Medulla oblongata (tissue), 1 donor: ENCODE results near the gene NSD1.
"Not testable (repeated sequence)": the region's sequence is repeated elsewhere in the genome, so short reads cannot be mapped to it uniquely, and the experiment has no call there.

Source experiments
- DNase-seq: peaks from one replicate; pipeline ENCODE4 v3.0.0-alpha.2; 2015; ENCODE audit errors: extremely low spot score

NSD1 gene

DNA sequence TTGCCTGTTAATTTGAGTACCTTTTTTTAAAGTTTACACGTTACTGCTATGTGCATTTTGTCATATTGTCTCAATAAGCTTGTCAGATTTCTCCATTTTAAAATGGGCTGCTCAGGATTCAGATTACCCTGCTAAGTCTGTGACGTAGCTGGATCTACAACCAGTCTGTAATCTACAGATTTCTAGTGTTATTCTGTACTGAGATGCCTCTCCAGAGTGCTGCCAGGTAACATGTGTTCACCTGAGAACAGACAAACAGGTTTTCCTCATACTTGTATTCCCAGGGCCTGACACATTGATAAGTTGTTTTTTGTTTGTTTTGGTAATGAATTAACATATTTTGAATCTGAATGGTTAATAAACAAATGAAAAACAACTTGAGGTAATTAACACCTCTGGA is 154.6 kb downstream of the NSD1 start:
- no peak for DNase-seq

- no peak for DNase-seq
These were observed 157.4 kb downstream of the NSD1 start for GRCh38 chr5:177290816-177291596.

GRCh38 chr5:177291735-177292134 is 158.2 kb downstream of the NSD1 start:
- DNase-seq, result no peak

- no peak for DNase-seq
These were observed 160.4 kb downstream of the NSD1 start for GRCh38 chr5:177293819-177294581.

DNA sequence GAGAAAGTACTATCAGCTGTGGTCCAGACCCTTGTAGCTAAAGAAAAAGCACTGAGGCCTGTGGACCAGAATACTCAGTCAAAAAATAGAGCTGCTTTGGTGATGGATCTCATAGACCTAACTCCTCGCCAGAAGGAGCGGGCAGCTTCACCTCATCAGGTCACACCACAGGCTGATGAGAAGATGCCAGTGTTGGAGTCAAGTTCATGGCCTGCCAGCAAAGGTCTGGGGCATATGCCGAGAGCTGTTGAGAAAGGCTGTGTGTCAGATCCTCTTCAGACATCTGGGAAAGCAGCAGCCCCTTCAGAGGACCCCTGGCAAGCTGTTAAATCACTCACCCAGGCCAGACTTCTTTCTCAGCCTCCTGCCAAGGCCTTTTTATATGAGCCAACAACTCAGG is 161.1 kb downstream of the NSD1 start:
- no peak for DNase-seq

DNA sequence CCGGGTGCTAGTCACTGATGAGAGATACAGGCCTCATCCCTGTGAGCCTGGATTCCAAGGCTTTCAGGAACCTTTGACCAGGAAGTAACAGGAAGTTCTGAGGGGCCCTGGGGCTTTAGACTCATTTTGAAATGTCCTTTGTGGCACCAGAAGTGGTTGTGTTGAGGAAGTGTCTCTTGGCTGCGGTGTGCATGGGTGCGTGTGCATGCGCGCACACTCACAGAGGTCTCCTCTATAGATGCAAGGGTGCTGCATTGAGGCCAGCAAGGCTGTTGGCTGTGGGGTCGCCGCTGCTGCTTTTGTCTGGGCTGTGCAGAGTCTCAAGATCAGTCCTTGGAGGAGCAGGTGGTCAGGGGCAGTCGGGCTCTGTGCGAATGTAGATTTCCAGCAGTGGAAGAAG is 162.4 kb downstream of the NSD1 start:
- DNase-seq, result no peak

DNA sequence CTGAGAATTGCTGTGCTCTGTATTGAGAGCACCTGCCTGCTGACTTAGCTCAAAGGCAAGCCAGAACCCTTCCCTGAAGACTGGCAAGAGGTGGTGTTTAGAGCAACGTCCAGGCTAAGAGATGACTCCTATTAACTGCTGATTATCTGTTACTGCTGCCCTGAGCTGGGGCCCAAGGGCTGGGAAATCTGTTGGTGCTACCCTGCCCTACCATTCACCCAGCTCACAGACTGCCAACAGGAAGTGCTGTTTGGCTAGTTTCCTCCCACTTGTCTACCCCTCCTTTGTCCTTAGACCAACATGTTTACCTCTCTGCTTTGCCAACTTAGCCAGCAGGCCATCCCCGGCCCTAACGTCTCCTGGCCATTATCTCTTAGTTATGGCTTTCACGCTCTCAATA is 163.0 kb downstream of the NSD1 start:
- no peak for DNase-seq

- no peak for DNase-seq
These were observed 164.3 kb downstream of the NSD1 start for GRCh38 chr5:177297922-177298321.

DNA sequence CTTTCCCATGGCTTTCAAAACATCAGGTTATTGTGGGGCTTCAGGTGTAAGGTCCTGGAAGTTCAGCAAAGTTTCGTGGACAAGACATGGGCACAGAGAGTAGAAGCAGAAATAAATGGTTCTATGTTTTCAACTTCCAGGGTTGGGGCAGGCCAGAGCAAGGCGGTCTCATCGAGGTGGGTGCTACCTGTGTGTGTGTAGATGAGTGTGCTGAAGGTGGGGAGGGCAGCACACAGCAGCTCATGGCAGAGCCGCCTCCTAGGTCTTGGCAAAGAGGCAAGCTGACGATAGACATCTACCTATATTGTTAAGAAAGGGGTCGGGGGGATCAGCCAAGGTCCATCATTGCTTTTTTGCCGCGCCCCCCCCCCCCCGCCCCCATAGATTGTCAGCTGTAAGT is 166.1 kb downstream of the NSD1 start:
- DNase-seq, result no peak

- DNase-seq, result peak; percentile 88
These were observed 166.8 kb downstream of the NSD1 start for GRCh38 chr5:177300236-177300880.

DNA sequence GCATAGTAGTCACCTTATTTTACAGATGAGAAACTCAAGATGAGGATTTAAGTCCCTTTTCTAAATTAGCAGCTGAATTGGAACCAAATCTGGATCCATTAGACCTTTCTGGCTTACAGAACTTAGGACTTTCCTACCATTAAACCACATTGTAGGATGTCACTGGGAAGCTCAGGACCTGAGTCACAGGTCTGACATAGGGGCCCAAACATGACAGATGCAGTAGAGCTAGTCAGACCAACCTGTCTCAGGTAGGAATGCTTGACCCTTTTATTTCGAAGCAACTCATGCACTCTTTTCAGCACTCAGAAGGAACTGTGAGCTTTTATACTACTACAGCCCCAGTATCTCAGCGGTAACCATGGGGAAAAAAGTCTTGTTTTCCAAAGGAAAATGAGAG is 167.4 kb downstream of the NSD1 start:
- no peak for DNase-seq

DNA sequence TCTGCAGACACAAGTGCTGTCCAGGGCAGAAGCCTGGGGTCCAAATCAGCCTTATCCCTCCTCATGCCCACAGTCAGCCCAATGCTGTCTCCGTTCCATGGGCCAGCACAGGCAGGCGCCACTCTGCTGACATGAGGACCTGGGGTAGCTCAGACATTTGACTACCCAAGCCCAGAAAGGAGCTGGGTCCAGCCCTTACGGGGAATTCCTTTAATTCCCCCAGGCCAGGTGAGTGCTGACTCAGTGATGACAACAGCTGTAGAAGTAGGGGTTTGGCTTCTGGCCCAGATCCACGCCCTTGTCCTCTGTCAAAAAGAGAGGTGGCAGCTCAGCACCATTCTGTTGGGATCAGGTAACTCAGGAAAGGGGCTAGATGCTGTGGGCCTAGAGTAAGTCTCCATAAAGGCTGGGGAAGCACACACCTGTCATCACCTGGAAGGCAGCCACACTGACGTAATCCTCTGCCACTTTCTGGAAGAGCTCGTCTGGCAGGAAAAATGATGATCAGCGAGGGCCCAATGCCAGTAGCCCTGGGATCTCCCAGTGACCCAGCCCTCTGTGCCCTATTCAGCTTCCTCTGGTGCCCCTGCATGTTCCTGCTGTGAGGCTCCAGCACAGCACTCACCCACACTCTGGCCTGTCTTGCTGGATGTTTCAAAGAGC is 168.1 kb downstream of the NSD1 start:
- no peak for DNase-seq

GRCh38 chr5:177302354-177303110 is 169.0 kb downstream of the NSD1 start:
- DNase-seq, result no peak

DNA sequence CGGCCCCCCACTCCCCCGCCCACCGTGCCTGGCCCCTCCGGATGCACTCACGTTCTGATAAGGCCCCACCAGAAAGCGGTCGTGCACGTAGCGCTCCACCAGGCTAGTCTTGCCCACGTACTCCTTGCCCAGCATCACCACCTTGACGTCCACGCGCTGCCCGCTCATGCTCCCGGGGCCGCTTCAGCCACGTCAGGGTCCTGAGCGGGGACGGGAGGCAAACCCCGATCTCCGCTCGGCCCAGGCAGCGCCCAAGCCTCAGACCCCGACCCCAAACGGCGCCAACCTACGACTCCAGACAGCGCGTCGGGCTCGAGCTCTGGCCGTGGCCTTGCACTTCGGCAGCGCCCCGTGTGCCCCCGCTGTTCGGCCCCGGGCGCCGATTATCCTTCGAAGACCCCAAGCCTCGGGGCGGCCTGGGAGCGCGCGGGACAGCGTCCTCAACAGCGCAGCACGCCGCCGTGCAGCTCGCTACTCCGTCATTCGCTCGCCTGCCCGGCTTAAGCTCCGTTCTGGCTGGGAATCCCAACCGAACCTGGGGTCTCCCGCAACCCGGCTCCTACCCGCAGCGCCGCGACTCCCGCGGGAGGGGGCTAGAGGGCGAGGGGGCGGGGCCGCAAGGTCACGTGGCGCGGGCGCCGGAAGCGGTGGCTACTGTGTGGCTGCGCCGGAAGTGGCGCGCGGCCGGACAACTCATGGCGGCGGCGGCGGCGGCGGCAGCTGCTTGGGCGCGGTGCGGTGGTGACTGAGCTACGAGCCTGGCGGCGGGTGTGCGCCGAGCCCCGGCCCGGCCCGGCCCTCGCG is 169.8 kb downstream of the NSD1 start, which contains the start of the genes PRELID1 and RAB24:
Gene PRELID1, plus strand, starts transcription at position 679 of the 804 bp plus-strand sequence. CDS start 187 bp downstream, outside the sequence.
Gene RAB24, minus strand, starts transcription at position 599 of the 804 bp plus-strand sequence. Its CDS starts 431 bp downstream, at position 168.
- peak; percentile 85 for DNase-seq

GRCh38 chr5:177303925-177304391 is 170.4 kb downstream of the NSD1 start:
- DNase-seq, result no peak

DNA sequence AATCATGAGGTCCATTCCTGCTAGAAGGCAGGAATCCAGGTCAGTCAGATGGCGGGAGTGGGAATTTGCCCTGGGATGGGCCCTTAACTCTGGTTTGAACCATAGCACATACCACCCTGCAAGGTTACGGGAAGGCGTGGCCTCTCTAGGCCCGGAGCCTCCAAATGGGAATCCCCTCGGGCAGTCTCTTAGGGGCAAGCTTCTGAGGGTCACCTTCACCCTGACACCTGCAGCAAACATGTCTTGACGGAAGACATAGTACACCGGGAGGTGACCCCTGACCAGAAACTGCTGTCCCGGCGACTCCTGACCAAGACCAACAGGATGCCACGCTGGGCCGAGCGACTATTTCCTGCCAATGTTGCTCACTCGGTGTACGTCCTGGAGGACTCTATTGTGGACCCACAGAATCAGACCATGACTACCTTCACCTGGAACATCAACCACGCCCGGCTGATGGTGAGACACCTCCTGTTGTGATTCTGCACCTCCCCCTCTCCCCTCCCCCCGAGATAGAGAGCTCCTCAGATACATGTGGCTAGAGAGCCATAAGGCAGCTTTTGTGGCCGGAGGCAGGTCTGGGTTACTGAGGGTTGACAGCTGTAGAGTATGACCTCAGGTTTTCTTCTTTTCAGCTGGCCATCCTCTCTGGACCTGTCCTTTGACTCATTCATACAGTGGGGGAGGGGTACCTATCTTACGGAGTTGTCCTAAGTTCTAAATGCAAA is 171.0 kb downstream of the NSD1 start:
- DNase-seq, result no peak

DNA sequence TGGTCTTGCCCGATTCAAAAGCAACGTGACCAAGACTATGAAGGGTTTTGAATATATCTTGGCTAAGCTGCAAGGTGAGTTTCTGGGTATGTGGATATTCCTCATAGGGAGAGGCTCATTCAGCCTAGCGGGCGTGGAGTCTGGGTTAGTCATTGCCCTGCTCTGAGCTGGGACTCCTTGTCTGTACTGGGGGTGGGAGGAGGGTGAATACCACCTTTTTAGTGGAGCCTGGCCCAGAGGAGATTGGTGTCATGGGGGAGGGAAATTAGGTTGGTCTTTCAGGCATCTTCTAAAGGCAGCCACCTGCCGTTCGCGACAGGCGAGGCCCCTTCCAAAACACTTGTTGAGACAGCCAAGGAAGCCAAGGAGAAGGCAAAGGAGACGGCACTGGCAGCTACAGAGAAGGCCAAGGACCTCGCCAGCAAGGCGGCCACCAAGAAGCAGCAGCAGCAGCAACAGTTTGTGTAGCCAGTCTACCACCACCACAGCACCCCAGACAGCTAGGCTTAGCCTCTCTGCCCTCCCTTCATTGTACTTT is 172.6 kb downstream of the NSD1 start:
- DNase-seq, result not testable (repeated sequence)

DNA sequence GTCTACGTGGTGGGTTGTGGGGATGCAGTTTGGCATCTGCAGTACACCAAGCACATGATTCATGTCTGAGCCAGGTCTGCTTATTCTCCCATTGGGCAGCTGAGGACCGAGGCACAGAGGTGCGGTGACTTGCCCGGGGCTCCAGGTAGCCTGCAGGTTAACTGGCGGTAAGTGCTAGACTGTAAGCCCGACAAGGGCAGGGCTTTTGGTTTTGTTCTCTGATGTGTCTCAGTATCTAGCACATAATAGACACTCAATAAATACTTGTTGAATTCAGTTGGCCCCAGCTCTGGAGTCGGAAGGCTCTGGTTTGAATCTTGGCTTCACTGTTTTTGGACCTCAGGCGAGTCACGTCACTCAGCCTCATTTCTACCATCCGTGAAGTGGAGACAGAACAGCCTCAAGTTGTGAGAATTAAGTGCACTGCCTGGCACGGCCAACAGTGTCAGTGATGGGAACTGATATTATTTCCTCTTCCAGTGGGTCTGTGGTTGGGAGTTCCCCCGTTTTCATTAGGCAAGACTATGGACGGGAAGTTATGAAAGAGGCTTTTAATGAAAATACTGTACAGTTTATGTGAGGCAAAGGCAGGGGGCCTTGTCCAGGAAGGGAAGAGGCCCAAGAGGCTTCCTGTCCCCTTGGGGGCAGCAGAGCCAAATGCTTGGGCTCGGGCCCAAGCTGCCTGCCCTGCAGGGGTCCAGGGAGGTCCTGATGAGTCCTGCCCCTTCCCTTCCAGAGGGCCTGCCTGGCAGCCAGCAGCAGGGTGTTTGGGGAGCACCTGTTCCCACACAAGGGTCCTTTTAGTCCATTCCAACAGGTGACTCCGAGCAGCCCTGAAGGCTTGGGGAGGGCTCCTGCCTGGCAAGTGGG is 173.3 kb downstream of the NSD1 start:
- DNase-seq, result peak; percentile 69
